AG04450 (cell line): ENCODE results near the gene ACTR3C. TPM values are rescaled to one million over a fixed set of nuclear protein-coding genes. Genes with fewer than 3 reads are reported as not detected.

ENCODE experiments used
- CTCF ChIA-PET: fragments of 300-600, 350-600 bp; formaldehyde crosslinking; extraction: SDS; loops from one replicate; lab custom pipeline; 2022; ENCODE audit warnings: antibody characterized with exemption, inconsistent platforms; lab: Charles Lee
- POLR2A ChIA-PET: fragments of 350-600 bp; formaldehyde crosslinking; extraction: SDS; loops from one replicate; lab custom pipeline; 2021; ENCODE audit warnings: antibody characterized with exemption, inconsistent platforms; lab: Yijun Ruan, JAX
- DNase-seq: peaks from one replicate; pipeline ENCODE4 v3.0.0-alpha.2; 2011; ENCODE audit warnings: low read depth, low spot score
- H3K27ac ChIP-seq: one replicate; pipeline ENCODE4 v1.5.1; 2012; ENCODE audit warnings: low read depth, low read length, control low read depth
- H3K27me3 ChIP-seq: one replicate; pipeline ENCODE4 v1.6.0; 2012; ENCODE audit warnings: low read length; ENCODE audit not compliant: control insufficient read depth, insufficient read depth
- H3K4me3 ChIP-seq: 2 replicates; pipeline ENCODE4 v1.5.1; 2011; ENCODE audit warnings: mild to moderate bottlenecking, low read depth, low read length, control low read depth
- H3K9me3 ChIP-seq: 2 replicates; pipeline ENCODE4 v1.5.1; 2012; ENCODE audit warnings: low read length; ENCODE audit not compliant: control insufficient read depth, insufficient read depth
- CTCF ChIP-seq: IDR thresholded peaks from 2 replicates; pipeline ENCODE4 v1.5.1; 2011; ENCODE audit warnings: low read depth, low read length, control low read depth, inconsistent platforms
- polyA plus RNA-seq: library from polyadenylated mRNA; depleted of rRNA; stranded (reverse); fragments of >200 nt; gene quantifications from 2 replicates; pipeline ENCODE4 v1.2.3, GENCODE V29; 2011

The ACTR3C gene
- polyA plus RNA-seq, 1 experiment, result 0.31 TPM

DNA sequence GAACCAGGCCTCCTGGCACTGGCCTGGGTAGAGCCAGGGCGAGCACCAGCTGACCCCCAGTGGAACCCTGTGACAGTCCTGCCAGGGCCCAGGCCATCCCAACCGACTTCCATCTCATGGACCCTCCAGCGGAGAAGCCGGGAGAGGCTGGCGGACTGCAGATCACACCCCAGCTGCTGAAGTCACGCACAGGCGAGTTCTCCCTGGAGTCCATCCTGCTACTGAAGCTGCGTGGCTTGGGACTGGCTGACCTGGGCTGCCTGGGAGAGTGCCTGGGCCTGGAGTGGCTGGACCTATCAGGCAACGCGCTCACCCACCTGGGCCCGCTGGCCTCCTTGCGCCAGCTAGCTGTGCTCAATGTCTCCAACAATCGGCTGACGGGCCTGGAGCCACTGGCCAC, 13.4 kb upstream of the ACTR3C start:
- POLR2A ChIA-PET, result no interaction called here
- no peak for DNase-seq
- Histone ChIP-seq H3K9me3 (no peaks in the 10 kb centered on the region; the same call in 1 of the 2 replicates), H3K27ac (no peak overlapping the region), H3K27me3 (peaks cover 16% of the 10 kb centered on the region), H3K4me3 (no peak overlapping the region)
- CTCF ChIA-PET, result interaction anchor here (1.5 kb wide), 1 partner anchor 19 kb away, joined by 7 read pairs; no protein-coding TSS in a partner anchor
- no peak for TF ChIP-seq CTCF

DNA sequence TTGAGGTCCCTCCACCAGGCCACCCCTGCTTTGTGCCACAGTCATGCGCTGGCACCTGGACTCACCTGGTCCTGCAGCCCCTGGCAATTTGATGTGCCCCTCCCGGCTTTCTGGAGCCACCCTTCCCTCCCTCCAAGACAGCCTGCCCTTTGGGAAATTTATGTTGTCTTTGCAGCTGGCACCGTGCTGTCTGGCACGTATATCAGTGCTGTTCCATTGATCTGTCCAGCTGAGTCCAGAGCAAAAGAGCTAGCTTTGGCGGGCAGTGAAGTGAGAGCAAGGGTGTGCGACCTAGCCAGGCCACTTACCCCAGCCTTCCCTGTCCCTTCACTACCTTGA, 12.4 kb upstream of the ACTR3C start:
- no peak for TF ChIP-seq CTCF
- ChIA-PET POLR2A (interaction anchor here (0.6 to 1.5 kb wide), 6 partner anchors 9 to 71 kb away, joined by 3 to 10 read pairs (median 3); partner anchors contain the start of gene REPIN1), CTCF (interaction anchor here (0.5 to 0.9 kb wide), 3 partner anchors 13 to 52 kb away, joined by 3 to 6 read pairs (median 3); partner anchors contain the start of genes ACTR3C and LRRC61)
- Histone ChIP-seq H3K4me3 (no peak overlapping the region), H3K27me3 (peaks cover 7% of the 10 kb centered on the region), H3K9me3 (no peaks in the 10 kb centered on the region; the same call in 1 of the 2 replicates), H3K27ac (peak overlapping the region; percentile 77)
- no peak for DNase-seq

DNA sequence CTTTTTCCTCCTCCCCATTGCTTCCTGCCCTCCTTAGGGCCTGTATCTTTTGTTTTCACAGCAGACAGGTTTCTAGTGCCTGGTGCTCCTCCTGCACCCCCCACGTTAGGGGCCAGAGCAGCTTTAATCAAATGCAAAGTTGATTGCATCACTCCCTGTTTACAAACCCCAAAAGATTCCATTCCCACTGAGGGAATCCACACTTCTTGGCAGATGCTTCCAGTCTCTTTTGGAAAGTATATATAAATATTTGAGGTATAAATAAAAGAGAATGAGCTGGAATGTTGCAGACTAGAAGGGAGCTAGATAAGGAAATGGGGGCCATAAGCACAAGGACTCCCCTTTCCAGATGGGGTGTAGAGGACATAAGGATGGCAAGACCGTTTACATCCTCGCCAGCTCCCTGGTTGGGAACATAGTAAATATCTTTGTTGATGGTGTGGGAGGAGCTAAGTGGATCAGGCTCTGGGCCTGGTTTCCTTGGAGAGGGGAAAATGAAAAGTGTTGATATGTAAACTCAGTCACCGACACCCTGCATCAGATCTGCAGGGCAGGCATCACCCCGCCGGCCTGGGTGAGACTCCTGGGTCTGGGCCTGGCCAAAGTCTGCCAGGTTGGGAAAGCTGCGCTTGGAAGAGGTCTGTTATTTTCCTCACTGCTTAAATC, 11.9 kb upstream of the ACTR3C start:
- no peaks in the 10 kb centered on the region; the same call in 1 of the 2 replicates for H3K9me3 ChIP-seq
- no peak for TF ChIP-seq CTCF
- peaks cover 4% of the 10 kb centered on the region for H3K27me3 ChIP-seq
- DNase-seq, result peak; percentile 83
- CTCF ChIA-PET, result interaction anchor here (0.5 to 0.9 kb wide), 4 partner anchors 13 to 354 kb away, joined by 3 to 6 read pairs (median 3); partner anchors contain the start of genes ACTR3C and LRRC61
- POLR2A ChIA-PET, result interaction anchor here (0.6 to 1.5 kb wide), 8 partner anchors 8 to 563 kb away, joined by 3 to 10 read pairs (median 3); partner anchors contain the start of gene REPIN1
- H3K4me3 ChIP-seq, result no peak overlapping the region
- peak overlapping the region; percentile 77 for H3K27ac ChIP-seq

DNA sequence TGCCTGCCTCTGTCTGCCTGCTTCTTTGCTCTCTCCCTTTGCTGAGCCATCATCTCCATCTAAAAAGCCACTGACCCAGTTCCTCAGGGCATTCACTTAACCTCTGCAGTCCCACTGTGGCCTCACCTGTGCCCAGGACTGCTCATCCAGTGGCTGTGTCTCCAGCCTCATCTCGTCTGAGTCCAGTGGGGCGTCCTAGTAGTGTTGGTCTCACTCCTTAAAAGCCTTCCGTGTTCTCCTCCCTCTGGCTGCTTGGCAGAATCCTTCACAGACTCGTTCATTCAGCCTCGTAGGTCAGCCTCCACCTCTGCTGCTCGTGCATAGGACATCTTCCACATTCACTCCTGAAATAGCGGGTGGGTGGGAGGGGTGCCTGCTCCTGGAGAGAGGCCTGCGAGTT, 10.8 kb upstream of the ACTR3C start:
- no peaks in the 10 kb centered on the region for H3K27me3 ChIP-seq
- no peak for TF ChIP-seq CTCF
- H3K9me3 ChIP-seq, result no peaks in the 10 kb centered on the region; the same call in 1 of the 2 replicates
- CTCF ChIA-PET, result no interaction called here
- DNase-seq, result no peak
- H3K27ac ChIP-seq, result no peak overlapping the region
- no peak overlapping the region for H3K4me3 ChIP-seq
- POLR2A ChIA-PET, result interaction anchor here (1.5 kb wide), 1 partner anchor 35 kb away, joined by 10 read pairs; the partner anchor contains the start of gene REPIN1

GRCh38 chr7:150333659-150334058, 10.3 kb upstream of the ACTR3C start:
- ChIA-PET POLR2A (no interaction called here), CTCF (no interaction called here)
- no peaks in the 10 kb centered on the region for H3K27me3 ChIP-seq
- H3K27ac ChIP-seq, result no peak overlapping the region
- no peak overlapping the region for H3K4me3 ChIP-seq
- TF ChIP-seq CTCF, result no peak
- no peak for DNase-seq
- H3K9me3 ChIP-seq, result no peaks in the 10 kb centered on the region; the same call in 1 of the 2 replicates
